Measurements from ENCODE around the gene ADRA2B.

DNA sequence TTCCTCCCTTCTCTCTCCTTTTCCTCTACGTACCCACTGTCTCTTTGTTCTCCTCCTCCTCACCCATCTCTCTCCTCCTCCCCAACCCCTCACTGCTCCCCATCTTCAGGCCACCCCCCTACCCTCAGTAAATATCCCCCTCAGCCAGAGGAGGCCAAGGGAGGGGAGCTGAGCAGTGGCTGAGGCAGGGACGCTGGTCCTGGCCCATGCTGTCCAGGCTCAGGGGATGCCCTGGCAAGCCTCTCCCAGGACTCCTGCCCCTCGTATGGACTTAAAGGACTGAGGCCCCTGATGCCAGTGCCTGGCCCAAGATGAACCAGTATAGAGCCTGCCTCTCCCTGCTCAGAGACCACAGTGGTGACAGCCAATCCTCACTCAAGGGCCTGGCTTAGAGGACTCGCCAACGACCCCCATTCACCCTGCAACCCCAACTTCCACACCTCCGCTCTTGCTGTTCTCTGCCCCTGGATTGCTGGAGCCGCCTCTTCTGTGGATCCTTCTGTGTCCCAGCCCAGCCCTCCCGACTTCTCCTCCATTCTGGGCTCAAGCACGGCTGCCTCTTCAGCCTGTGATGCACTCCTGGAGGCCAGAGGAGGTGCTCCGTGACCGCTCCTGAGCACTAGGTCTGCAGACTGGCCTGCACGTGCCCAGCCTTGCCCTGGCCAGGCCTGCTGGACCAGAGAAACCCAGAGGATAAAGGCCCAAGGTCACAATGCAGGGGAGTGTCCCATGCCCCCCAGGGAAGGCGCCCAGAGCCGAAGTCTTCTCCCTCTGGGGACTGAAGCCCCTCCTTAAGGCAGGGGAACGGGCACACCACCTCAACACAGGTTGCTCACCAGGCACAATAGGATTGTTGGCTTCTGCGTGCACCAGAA, 38.4 kb upstream of the ADRA2B start:
- TF ChIP-seq CTCF (IDR thresholded peaks at IDR 0.05) (no peak), POLR2AphosphoS5 (IDR thresholded peaks at IDR 0.05; ENCODE audit: low read depth, low read length) (no peak), SIN3A (IDR thresholded peaks at IDR 0.05; ENCODE audit: borderline replicate concordance, insufficient read depth, low read depth, low read length) (no peak), TCF7L2 (IDR thresholded peaks at IDR 0.05; ENCODE audit: low read depth, low read length) (no peak)
- TF ChIP-seq, protein P1, sequence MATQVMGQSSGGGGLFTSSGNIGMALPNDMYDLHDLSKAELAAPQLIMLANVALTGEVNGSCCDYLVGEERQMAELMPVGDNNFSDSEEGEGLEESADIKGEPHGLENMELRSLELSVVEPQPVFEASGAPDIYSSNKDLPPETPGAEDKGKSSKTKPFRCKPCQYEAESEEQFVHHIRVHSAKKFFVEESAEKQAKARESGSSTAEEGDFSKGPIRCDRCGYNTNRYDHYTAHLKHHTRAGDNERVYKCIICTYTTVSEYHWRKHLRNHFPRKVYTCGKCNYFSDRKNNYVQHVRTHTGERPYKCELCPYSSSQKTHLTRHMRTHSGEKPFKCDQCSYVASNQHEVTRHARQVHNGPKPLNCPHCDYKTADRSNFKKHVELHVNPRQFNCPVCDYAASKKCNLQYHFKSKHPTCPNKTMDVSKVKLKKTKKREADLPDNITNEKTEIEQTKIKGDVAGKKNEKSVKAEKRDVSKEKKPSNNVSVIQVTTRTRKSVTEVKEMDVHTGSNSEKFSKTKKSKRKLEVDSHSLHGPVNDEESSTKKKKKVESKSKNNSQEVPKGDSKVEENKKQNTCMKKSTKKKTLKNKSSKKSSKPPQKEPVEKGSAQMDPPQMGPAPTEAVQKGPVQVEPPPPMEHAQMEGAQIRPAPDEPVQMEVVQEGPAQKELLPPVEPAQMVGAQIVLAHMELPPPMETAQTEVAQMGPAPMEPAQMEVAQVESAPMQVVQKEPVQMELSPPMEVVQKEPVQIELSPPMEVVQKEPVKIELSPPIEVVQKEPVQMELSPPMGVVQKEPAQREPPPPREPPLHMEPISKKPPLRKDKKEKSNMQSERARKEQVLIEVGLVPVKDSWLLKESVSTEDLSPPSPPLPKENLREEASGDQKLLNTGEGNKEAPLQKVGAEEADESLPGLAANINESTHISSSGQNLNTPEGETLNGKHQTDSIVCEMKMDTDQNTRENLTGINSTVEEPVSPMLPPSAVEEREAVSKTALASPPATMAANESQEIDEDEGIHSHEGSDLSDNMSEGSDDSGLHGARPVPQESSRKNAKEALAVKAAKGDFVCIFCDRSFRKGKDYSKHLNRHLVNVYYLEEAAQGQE (IDR thresholded peaks at IDR 0.05; ENCODE audit: insufficient read depth in 1 of 2, low read depth in 2 of 2, low read length in 1 of 2), result no peak
